ENCODE measurements around the gene FGGY.

- TF ChIP-seq EP300 (IDR thresholded peaks at IDR 0.05): no peak
- no peak for TF ChIP-seq POLR2A (IDR thresholded peaks at IDR 0.05)
- no peak for TF ChIP-seq CTCF (IDR thresholded peaks at IDR 0.05)
These were observed 195.6 kb downstream of the FGGY start for GRCh38 chr1:59492500-59492899.
